ENCODE results near the gene SLC22A17. TPM values are rescaled to one million over a fixed set of nuclear protein-coding genes. Genes with fewer than 3 reads are reported as not detected.

SLC22A17 gene
- total RNA-seq, 1 donor from 2014 or later, result 12.1 TPM

- ATAC-seq, result peak; percentile 92
- no peaks in the 10 kb centered on the region for H3K27me3 ChIP-seq
- peak overlapping the region; percentile 66 for H3K4me3 ChIP-seq
- H3K27ac ChIP-seq, result peak overlapping the region; percentile 97
- peaks cover 18% of the 10 kb centered on the region for H3K36me3 ChIP-seq
- H3K4me1 ChIP-seq, result peaks cover 31% of the 10 kb centered on the region
- peak; percentile 100 for DNase-seq
- intact Hi-C loops (cut with DNase I), result no loop called here
- TF ChIP-seq CTCF (IDR thresholded peaks at IDR 0.05), result peak; percentile 65
- no peaks in the 10 kb centered on the region for H3K9me3 ChIP-seq
These were observed 51.3 kb downstream of the SLC22A17 start for GRCh38 chr14:23301288-23301968.

- DNase-seq, result no peak
These were observed 51.9 kb downstream of the SLC22A17 start for GRCh38 chr14:23300687-23301223.

GRCh38 chr14:23299986-23300686, 52.6 kb downstream of the SLC22A17 start:
- peaks cover 19% of the 10 kb centered on the region for H3K4me1 ChIP-seq
- peaks cover 18% of the 10 kb centered on the region for H3K36me3 ChIP-seq
- no peak for ATAC-seq
- no peaks in the 10 kb centered on the region for H3K27me3 ChIP-seq
- peak overlapping the region; percentile 58 for H3K4me3 ChIP-seq
- no peak for DNase-seq
- no peak for TF ChIP-seq CTCF (IDR thresholded peaks at IDR 0.05)
- H3K27ac ChIP-seq, result peak overlapping the region; percentile 97
- intact Hi-C loops (cut with DNase I), result no loop called here
- no peaks in the 10 kb centered on the region for H3K9me3 ChIP-seq

More at GRCh38 chr14:23300687-23301223, 51.9 kb downstream of the SLC22A17 start:
- peak overlapping the region; percentile 58 for H3K4me3 ChIP-seq
- H3K9me3 ChIP-seq, result no peaks in the 10 kb centered on the region
- H3K27ac ChIP-seq, result peak overlapping the region; percentile 97
- no peaks in the 10 kb centered on the region for H3K27me3 ChIP-seq
- intact Hi-C loops (cut with DNase I), result no loop called here
- no peak for TF ChIP-seq CTCF (IDR thresholded peaks at IDR 0.05)
- peaks cover 25% of the 10 kb centered on the region for H3K4me1 ChIP-seq
- no peak for ATAC-seq
- H3K36me3 ChIP-seq, result peaks cover 18% of the 10 kb centered on the region

GRCh38 chr14:23299211-23299957, 53.3 kb downstream of the SLC22A17 start:
- no peak overlapping the region for H3K27ac ChIP-seq
- TF ChIP-seq CTCF (IDR thresholded peaks at IDR 0.05), result peak; percentile 29
- H3K4me1 ChIP-seq, result peaks cover 25% of the 10 kb centered on the region
- no peaks in the 10 kb centered on the region for H3K9me3 ChIP-seq
- peaks cover 18% of the 10 kb centered on the region for H3K36me3 ChIP-seq
- ATAC-seq (no peak), DNase-seq (no peak)
- H3K27me3 ChIP-seq, result no peaks in the 10 kb centered on the region
- H3K4me3 ChIP-seq, result peak overlapping the region; percentile 58
- intact Hi-C loops (cut with DNase I), result no loop called here

GRCh38 chr14:23297611-23298277, 54.9 kb downstream of the SLC22A17 start:
- Histone ChIP-seq H3K27ac (no peak overlapping the region), H3K9me3 (no peaks in the 10 kb centered on the region), H3K4me1 (peaks cover 21% of the 10 kb centered on the region), H3K4me3 (no peak overlapping the region), H3K36me3 (peaks cover 18% of the 10 kb centered on the region), H3K27me3 (no peaks in the 10 kb centered on the region)
- intact Hi-C loops (cut with DNase I), result no loop called here
- DNase-seq (no peak), ATAC-seq (no peak)
- TF ChIP-seq CTCF (IDR thresholded peaks at IDR 0.05), result no peak
